ENCODE results near the gene STX11.

DNA sequence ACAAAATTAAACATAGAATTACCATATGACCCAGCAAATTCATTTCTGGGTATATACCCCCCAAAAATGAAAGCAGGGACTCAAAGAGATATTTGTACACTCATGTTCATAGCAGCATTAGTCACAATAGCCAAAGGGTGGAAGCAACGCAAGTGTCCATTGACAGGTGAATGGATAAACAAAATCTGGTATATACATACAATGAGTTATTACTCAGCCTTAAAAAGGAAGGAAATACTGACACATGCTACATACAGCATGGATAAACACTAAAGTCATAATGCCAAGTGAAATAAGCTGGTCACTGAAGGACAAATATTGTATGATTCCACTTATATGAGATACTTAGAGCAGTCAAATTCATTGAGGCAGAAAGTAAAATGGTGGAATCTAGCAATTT lies 5.3 kb upstream of the STX11 start:
- no peak for TF ChIP-seq SRF (IDR thresholded peaks at IDR 0.05; ENCODE audit: low read depth in 2 of 2, low read length in 2 of 2)
- no peak for TF ChIP-seq POLR2A (IDR thresholded peaks at IDR 0.05; ENCODE audit: low read depth, low read length)
- TF ChIP-seq, protein P1, sequence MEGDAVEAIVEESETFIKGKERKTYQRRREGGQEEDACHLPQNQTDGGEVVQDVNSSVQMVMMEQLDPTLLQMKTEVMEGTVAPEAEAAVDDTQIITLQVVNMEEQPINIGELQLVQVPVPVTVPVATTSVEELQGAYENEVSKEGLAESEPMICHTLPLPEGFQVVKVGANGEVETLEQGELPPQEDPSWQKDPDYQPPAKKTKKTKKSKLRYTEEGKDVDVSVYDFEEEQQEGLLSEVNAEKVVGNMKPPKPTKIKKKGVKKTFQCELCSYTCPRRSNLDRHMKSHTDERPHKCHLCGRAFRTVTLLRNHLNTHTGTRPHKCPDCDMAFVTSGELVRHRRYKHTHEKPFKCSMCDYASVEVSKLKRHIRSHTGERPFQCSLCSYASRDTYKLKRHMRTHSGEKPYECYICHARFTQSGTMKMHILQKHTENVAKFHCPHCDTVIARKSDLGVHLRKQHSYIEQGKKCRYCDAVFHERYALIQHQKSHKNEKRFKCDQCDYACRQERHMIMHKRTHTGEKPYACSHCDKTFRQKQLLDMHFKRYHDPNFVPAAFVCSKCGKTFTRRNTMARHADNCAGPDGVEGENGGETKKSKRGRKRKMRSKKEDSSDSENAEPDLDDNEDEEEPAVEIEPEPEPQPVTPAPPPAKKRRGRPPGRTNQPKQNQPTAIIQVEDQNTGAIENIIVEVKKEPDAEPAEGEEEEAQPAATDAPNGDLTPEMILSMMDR (IDR thresholded peaks at IDR 0.05 in 2 of 3, conservative IDR thresholded peaks at IDR 0.05 in 1 of 3; ENCODE audit: control insufficient read depth in 2 of 3, extremely low read depth in 1 of 3, insufficient read depth in 1 of 3, low read depth in 3 of 3, low read length in 3 of 3), result no peak
- TF ChIP-seq EP300 (IDR thresholded peaks at IDR 0.05; ENCODE audit: borderline replicate concordance in 1 of 2, control insufficient read depth in 1 of 2, low read depth in 2 of 2, low read length in 2 of 2), result no peak
- TF ChIP-seq EGR1 (IDR thresholded peaks at IDR 0.05; ENCODE audit: borderline replicate concordance in 1 of 2, low read depth in 2 of 2, low read length in 2 of 2), result no peak
- TF ChIP-seq CHD4 (IDR thresholded peaks at IDR 0.05), result no peak

Data from GM12878 (cell line).